NCI-H524 treated with DMSO at 0.1 percent for 48 hours (cell line): ENCODE results near the gene LDHAL6B.

Experiments
- DNase-seq: peaks from one replicate; lab custom pipeline; 2025; lab: John Stamatoyannopoulos, UW

The LDHAL6B gene

DNA sequence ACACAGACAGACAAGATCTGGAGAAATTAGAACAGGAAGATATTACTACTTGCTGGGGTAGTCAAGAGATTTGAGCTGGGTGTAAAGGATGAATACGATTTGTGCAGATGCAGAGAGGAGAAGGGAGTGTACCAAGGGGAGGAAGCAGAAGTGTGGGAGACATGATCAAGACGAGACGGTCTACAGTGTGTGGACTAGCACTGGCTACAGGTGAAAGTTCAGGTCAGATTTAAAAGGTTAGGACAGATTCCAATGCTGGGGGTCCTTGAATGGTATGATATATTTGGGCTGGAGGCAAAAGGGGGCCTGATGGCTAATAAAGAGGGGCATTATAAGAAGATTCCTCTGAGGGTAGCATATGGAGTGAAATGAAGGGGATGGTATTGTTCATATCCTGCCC lies 12.1 kb downstream of the LDHAL6B start:
- no peak for DNase-seq

DNA sequence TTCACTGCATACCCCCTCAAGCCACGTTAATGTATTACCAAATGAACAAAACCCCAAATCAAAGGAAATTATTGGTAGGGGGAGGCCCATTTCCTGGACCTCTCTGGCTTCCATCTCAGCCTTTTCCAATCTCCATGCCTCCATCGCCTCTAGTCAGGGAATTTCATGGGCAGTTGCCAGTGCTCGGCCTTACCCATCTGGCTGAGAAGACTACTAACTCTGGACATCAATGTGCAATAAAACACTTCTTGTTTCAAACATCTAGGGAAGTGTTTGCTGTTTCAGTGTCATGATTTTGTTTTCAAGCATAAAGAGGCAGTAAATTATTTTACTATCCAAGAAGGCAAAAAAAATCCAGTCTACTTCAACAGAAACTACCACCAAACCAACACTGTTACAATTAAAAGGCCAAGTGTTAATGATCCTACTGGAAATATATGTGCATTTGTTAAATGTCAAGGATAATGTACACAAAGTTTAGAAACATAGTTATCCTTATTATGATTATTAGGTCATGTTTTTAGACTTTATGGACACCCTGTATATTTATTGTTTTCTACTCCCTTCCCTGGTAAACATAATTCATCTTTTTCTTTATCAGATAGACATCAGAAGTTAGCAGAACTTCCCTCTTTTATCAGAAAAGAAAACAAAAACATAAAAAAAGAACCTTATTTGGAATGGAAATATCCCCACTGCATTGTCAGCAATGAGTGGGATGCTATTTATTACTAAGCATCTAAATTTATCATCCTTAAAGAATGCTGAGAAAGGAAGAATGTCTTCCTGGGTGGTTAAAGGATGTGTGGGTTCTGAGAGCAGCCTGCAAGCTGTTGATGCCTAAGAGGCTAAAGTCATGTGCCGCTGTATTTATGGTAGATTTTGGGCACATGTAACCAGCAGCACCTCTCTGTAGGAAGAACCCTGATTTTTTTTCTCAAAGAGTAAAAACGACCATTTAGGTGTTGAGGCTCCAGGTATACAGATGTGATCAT lies 15.2 kb downstream of the LDHAL6B start:
- no peak for DNase-seq

DNA sequence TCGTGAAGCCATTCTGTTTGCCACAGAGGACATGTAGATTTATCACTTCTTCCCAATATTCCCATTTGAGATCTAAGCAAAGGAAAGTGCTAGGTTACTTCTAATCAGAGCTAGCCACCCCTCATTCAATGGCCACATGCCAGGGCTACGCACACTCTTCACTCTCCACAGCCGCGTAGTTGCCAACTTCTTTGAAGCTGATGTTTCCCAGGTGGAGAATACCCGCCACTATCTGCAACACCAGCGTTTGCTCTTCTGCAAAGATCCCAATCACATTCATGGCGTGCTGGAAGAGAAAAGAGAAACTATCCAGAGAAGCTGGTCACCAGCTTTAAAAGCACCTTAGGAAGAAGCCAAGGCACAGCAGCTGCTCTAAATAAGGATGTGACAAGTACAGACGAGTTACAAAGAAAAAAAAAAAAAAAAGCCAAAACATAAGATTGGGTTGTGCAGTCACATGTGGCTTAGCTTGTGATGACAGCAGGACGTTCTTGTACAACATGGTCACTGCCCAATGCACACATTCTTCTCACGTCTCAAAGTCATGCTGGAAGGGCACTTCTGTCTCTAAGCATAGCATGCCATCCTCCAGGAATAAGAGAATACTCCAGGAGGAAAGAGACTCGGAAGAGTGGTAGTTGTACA lies 16.4 kb downstream of the LDHAL6B start:
- DNase-seq: no peak

DNA sequence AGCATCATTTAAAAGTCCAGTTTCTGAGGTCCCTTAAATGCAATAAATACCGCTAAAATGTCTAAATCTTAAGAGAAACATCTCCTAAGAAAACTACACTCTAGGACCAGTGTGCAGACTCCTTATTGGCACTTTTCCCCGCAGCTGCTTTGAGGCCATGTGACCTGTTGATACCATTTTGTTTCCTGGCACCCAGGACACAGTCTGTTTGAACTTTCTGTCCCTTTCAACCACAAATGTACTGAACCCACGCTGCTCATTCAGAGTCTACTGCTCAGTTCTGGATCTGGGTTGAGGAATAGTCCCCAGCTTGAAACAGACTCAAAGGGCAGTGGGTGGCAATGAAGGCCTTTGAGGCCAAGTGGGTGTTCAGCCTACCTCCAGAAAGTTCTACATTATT lies 17.1 kb downstream of the LDHAL6B start:
- no peak for DNase-seq

DNA sequence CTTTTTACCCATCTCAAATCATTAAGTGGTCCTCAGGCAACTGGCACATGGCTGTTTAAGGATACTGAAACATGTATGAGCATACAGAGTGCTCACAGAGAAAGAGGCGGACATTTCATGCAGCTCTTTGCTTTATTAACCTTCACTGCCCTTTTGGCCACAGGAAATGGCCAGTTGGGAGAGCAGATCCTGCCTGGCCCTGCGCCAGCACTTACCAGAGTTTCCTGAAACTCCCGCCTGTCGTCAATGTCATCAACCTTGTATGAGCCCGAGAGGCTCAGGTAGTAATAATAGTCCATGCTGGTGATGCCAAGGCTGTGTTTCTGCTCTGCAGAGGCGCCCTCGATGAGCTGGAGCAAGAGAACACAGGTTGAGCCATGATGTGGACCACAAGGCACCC lies 17.8 kb downstream of the LDHAL6B start:
- no peak for DNase-seq

DNA sequence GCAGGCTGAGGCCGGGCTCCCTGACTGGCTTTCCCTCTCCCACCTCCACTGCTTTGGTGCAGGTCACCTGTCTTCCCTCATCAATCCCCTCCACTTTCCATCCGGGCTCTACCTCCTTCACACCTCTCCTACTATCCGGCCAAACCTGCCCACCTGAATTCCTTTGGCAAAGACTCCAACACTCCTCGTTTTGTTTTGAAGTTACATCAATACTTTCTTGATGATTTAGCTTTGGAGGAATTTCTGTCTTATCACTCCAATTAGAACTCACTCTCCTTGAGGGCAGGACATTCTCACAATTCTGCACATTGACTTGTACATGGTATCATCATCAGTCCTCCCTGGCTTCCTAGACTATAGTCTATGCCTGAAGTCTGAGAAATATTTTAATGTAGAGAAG lies 20.4 kb downstream of the LDHAL6B start:
- no peak for DNase-seq

DNA sequence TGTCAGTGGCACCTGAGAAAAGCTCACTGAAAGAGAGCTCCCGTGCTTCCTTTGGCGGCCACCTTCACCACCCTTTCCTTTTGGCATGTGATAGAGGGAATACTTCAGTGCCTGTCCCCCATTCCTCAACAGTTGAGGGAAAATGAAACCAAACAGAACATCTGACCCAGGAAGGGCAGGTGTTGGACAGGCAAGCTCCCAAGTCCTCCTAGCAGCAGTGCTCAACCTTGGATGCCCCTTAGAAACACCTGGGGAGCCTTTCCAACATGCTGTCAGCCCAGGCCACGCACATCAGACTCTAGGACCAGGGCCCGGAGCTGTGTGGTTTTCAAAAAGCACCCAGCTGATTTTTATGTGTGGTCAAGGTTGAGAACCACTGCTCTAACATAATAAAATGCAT lies 22.4 kb downstream of the LDHAL6B start:
- no peak for DNase-seq

DNA sequence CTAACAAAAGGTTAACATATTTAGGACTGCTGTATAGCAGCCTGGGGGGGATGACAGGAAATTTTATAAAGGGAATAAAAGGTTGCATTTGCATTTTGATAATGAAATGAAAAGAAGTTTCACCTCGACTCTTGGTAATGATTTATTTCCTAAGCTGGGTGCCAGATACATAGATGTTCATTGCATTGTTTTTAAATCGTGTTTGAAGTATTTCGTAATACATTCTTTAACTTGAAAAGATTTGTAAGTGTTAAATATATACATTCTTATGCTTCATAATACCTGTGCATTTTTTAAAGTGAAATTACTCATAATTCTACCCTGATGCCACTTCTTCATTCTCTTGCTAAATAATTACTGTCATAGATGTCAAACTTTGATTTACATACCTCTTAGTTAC lies 22.8 kb downstream of the LDHAL6B start:
- no peak for DNase-seq

DNA sequence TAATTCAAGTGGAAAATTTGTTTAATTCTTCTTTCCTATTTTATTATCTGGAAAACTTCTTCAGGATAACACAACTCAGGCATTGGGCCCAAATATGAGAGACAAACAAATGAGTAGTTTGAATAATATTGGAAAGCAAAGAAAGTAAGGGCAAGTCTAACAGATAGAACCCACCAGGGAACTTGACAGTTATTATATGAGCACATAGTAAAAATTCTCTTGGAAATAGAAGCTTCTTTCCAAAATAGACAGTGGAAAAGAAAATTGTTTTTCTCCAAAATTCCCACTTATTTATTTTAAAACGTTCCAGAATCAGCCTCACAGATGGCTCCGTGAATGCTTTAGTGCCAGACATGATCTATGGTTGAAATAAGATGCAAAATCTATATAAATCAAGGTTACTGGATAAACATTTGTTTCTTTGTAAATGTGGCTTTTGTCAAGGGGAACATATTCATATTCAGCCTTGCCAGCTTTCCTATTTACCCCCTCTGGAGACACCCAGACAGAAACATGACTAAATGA lies 23.9 kb downstream of the LDHAL6B start:
- no peak for DNase-seq

DNA sequence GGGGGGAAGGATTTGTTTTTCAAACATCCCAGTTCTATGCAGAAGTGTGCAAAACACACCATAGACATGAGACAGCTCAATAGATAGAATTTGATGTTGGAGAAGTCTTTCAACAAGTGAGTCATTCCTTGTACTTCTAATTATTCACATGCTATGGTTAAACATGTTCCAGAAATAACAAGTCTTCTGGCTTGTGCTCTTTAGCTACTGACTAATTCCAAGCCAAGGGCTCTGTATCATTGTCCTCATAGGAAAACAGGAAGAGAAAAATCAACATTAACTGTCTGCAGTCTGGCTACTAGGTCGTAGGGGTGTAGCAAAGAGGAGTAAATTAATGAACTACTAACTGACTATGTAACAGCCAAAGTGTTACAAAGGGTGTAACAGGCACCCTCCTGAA lies 25.8 kb downstream of the LDHAL6B start:
- DNase-seq: no peak

DNA sequence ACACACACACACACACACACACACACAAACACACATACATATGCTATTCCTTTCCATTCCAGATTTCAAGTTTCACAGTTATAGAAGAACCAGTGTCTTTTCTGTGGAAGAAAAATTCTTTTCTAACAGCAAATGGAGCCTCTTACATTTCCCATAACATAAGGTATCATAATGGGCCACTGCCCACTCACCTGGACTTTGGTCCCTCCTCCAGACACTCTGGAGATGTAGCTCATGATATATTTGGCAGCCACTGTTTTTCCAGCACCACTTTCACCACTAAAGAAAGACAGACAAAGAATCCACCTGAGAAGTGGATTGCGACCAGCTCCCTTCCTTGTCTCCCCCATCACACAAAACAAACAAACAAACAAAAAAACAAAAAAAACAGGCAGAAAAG lies 29.8 kb downstream of the LDHAL6B start:
- no peak for DNase-seq

DNA sequence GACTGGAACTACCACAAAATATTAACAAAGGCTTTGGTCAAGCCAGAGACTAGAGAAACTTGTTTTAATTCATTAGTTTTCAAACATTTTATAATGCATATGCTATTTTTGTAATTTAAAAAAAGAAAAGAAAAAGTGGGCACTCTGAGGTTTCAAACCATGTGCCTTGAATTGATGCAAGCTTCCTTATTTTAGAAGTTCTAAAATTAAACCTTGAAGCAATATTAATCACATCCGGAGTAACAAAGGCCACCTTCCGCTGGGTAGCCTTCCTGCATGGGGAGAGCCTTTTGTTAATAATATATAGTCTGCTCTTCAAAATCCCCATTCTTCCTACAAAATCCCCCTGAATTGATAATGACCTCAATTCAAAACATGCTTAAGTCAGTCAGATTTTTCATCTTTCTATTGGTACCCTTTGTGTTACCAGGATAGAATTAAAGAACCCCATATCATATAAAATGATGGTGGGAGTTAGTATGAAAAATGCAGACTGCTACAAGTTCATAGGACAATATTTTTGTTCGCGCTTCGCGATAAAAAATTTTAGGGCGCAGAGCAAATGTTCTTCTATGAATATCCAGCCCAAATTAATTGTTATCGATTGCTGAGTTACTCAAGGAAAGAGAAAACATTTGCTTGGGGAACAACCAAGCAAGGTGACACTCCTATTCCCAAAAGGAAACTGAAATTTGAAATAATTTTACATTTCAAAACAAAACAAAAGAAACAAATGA lies 30.6 kb downstream of the LDHAL6B start:
- no peak for DNase-seq

DNA sequence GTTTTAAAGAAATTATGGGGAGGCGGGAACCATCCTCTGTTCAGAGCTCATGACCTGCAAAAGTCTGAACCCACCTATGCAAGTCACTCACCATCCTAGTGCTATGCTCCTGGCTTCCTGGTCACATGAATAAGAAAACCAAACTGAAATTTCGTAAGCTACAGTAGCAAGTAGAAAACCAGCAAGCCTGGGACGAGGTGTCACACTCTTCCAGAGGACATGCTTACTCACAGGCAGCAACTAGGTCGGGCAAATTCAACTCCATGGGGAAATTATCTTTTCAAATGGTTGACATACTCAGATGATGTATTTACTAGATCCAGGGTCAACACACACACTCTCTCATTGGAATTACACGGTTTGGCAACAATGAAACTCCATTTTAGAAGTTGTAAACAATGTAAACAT lies 31.3 kb downstream of the LDHAL6B start:
- DNase-seq: no peak

DNA sequence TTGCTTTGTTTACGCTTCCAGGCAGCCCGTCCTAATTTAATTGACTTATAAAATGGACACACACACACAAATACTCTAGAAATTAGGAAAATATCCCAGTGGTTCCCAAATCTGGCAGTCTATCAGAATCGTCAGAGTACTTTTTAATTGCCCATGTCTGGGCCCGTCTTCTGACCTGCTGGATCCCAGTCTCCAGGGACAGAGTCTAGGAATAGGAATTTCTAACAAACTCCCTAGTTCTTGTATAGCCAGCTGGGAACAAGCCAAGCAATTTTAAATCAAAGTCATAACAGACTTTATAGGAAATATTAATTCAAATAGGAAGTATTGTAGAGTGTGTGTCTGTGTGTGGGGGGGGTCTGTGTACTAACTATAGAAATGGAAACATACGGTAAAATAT lies 33.4 kb downstream of the LDHAL6B start:
- DNase-seq: no peak

DNA sequence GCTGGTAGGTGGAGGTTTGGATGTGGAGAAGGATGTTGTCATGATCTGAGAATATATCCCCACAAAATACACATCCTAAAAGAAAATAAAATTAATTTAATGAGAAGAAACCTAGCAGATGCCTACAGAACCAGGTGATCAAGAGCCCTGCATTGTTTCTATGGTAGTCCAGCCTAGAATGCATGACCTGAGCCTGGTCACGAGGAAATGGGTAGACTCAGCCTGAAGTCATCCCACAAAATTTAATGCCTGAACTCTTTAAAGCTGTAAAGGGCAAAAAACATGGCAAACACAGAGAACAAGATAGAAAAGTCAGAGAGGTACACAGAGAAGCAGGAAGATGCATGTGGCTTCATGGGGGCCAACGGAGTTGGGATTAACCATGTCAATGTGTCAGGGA lies 36.0 kb downstream of the LDHAL6B start:
- no peak for DNase-seq

DNA sequence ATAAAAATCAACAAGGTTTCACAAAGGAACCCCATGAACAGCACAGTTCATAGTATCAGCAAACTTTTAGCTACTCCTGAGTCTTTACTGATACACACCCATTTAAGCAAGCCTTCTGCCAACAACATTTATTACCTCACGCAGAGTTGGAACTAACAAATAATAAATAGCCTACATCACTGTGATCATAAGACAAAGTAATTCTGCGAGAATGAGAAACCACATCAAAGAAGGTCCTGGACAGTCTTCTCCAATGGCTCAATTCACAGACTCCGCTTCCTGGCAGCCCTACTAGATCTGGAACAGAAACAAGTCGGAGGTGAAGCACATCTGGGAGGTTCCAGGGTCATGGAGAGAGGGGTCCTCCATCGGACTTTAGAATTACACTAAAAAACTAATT lies 37.0 kb downstream of the LDHAL6B start:
- DNase-seq: no peak

DNA sequence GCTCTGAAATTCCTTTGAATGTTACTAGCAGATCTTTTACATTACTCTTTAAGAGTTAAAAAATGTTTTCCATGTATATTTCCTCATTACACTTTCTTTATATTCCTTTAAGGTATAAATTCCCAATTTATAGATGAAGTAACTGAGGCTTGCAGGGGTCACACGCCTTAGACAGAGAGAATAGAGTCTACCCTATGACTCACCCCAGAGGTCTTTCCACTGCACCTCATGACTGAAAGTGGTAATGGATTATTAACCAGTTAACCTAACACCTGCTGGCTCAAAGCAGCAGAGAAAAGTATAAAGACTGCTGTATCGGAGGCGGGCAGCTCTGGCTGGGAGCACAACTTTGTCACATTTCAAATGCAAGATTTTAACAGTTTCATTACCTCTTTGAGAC lies 37.7 kb downstream of the LDHAL6B start:
- DNase-seq: no peak

DNA sequence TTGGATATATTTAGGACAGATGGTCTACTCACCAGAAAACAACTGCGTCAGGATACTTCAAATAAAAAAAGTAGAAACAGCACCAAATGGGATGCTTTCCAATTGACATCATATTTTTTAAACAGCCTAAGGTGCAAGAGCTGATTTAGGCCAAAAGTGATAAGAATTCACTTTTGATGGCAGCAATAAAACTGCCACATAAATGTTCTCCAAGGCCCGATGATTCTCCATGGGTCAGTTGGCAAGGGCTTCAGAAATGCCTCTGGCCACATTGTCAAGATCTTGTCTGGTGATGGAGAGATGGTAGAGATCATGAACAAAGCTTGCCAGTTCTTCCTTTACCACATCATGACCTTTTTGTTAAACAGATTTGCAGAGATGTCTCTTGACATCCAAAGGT lies 38.9 kb downstream of the LDHAL6B start:
- no peak for DNase-seq

DNA sequence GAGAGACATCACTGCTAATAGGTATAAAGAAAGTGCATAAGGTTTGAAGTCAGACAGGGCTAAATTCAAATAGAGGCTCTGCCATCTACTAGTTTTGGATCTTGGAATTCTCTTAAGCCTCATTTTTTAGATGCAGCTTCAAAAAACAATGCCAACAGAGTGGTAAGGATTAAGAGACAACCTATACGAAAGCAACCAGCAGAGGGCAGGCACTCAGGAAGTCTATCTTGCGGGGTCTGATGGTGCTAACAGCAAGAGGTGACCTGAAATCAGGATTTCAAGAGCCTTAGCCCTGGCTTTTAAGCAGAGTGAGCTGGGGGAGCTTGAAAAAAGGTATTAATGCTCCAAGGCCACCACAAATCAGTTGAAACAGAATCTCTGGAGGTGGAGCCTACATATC lies 40.7 kb downstream of the LDHAL6B start:
- no peak for DNase-seq

DNA sequence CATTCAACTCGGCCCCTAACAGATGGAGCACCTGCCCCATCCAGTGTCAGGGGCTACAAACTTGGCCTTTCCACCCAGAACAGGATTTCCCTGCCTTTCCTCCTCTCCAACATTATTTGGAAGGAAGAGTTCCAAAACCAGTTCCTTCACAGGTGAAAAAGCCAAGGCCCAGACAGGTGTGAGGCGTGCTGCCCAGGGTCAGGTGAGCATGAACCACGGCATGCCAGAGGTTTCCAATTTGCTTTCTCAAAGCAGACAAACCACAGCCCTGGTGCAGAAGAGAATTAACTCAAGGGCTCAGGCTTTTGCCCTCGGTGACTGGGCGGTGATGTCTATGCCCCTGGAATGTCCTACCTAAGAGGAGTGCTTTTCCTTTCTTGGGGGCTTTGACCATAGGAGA lies 43.2 kb downstream of the LDHAL6B start:
- no peak for DNase-seq

DNA sequence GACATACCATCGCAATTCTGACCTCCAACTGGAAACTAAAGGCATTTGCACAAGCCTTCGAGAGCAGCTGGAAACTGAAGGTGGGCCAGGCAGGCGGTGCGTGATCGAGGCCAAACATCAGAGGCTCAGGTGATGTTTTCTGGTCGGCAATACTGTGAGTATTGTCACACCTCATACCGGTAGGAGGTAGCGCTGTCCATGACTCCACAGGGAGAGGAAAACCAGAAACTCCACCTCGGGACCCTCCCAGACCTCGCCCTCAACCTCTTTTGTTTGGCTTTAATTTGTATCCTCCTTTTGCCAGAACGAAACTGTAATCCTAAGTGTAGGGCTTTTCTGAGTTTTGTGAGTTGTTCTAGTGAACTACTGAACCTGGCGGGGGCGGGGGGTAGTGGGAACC lies 43.6 kb downstream of the LDHAL6B start:
- no peak for DNase-seq

DNA sequence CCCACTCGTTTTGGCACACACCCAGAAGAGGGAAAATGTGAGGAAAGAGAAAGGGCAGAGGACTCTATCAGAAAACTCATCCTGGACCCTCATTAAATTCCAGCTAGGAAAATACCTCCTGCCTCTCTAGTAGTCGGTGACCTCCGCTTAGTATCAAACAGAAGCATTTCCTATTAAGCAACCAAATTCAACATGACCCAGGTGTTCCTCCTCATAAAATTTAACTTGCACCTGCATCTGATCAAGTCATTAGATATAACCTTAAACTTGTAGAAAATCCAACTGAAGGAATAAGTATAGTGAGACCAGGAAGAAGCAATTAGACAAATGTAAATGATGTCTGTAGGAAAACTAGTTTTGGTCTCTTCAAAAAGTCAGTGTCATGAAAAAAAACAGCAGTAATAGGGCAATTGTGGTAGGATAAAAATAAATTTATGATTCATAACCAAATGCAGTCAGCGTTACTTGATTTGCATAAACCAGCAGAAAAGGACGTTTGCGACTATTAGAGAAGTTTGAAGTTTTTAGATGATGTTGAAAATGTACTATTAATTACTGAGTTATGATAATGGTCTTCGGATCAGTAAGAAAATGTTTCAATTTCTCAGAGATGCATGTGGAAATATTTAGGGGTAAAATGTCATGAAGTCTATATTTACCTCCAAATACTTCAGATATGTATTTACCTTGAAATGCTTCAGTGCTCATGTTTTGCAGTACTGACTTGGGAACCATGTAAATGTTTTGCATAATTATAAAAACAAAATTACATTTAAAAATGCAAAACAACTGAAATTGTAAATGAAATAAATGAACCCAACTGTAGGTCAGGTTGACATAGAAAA lies 44.6 kb downstream of the LDHAL6B start:
- no peak for DNase-seq
